ENCODE results near the gene ZBTB3. TPM values are rescaled to one million over a fixed set of nuclear protein-coding genes. Genes with fewer than 3 reads are reported as not detected.

ZBTB3 gene
- total and polyA plus RNA-seq, 9 of the 15 experiments (the other 6 are each of a cell fraction or from before 2014, with no cell fraction given), result 1.9 to 10.0 (median 4.9) TPM

DNA sequence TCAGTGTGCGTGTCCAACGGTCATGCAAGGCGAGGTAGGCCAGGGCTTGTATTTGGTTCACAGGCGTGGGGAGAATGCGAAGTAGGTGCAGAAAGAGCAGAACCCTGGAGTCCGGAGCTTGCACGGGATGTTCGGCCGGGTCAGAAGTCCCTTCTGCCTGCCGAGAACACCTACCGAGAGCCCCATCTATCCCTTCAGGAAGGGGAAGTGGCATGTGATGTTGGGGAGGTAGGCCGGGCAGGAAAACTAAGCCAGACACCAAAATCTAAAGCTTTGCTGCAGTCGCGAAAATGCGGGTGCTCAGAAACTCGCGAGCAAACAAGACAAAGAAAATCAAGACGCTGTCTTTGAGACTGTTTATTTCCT, 16.8 kb upstream of the ZBTB3 start (continued):
- TF ChIP-seq PHF8 (IDR thresholded peaks at IDR 0.05; ENCODE audit: borderline replicate concordance, low read length) (0 out of 2 replicates have a peak, but pooled peaks have one; percentile 1), MYC (IDR thresholded peaks at IDR 0.05; ENCODE audit: low read depth, low read length) (peak; percentile 12; the same call in 1 of the 2 replicates), MYC (CRISPR knock-in tag; IDR thresholded peaks at IDR 0.05; ENCODE audit: borderline replicate concordance, low read depth) (no peak)
- TF ChIP-seq, protein P1, sequence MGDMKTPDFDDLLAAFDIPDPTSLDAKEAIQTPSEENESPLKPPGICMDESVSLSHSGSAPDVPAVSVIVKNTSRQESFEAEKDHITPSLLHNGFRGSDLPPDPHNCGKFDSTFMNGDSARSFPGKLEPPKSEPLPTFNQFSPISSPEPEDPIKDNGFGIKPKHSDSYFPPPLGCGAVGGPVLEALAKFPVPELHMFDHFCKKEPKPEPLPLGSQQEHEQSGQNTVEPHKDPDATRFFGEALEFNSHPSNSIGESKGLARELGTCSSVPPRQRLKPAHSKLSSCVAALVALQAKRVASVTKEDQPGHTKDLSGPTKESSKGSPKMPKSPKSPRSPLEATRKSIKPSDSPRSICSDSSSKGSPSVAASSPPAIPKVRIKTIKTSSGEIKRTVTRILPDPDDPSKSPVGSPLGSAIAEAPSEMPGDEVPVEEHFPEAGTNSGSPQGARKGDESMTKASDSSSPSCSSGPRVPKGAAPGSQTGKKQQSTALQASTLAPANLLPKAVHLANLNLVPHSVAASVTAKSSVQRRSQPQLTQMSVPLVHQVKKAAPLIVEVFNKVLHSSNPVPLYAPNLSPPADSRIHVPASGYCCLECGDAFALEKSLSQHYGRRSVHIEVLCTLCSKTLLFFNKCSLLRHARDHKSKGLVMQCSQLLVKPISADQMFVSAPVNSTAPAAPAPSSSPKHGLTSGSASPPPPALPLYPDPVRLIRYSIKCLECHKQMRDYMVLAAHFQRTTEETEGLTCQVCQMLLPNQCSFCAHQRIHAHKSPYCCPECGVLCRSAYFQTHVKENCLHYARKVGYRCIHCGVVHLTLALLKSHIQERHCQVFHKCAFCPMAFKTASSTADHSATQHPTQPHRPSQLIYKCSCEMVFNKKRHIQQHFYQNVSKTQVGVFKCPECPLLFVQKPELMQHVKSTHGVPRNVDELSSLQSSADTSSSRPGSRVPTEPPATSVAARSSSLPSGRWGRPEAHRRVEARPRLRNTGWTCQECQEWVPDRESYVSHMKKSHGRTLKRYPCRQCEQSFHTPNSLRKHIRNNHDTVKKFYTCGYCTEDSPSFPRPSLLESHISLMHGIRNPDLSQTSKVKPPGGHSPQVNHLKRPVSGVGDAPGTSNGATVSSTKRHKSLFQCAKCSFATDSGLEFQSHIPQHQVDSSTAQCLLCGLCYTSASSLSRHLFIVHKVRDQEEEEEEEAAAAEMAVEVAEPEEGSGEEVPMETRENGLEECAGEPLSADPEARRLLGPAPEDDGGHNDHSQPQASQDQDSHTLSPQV (IDR thresholded peaks at IDR 0.05), result peak; percentile 80
- TF ChIP-seq, protein P2, sequence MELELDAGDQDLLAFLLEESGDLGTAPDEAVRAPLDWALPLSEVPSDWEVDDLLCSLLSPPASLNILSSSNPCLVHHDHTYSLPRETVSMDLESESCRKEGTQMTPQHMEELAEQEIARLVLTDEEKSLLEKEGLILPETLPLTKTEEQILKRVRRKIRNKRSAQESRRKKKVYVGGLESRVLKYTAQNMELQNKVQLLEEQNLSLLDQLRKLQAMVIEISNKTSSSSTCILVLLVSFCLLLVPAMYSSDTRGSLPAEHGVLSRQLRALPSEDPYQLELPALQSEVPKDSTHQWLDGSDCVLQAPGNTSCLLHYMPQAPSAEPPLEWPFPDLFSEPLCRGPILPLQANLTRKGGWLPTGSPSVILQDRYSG (tag; conservative IDR thresholded peaks at IDR 0.05; ENCODE audit: low read depth), result 0 out of 2 replicates have a peak, but pooled peaks have one; percentile 28
- TF ChIP-seq, protein P3, sequence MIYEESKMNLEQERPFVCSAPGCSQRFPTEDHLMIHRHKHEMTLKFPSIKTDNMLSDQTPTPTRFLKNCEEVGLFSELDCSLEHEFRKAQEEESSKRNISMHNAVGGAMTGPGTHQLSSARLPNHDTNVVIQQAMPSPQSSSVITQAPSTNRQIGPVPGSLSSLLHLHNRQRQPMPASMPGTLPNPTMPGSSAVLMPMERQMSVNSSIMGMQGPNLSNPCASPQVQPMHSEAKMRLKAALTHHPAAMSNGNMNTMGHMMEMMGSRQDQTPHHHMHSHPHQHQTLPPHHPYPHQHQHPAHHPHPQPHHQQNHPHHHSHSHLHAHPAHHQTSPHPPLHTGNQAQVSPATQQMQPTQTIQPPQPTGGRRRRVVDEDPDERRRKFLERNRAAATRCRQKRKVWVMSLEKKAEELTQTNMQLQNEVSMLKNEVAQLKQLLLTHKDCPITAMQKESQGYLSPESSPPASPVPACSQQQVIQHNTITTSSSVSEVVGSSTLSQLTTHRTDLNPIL (CRISPR knock-in tag; IDR thresholded peaks at IDR 0.05), result no peak

Measured in K562 (cell line).